Measurements from ENCODE around the gene KLHL7.
A peak's percentile ranks its signal among the peaks of the same experiment; 100 is the strongest.
"Not testable (repeated sequence)": the region's sequence is repeated elsewhere in the genome, so short reads cannot be mapped to it uniquely, and the experiment has no call there.

The KLHL7 gene

DNA sequence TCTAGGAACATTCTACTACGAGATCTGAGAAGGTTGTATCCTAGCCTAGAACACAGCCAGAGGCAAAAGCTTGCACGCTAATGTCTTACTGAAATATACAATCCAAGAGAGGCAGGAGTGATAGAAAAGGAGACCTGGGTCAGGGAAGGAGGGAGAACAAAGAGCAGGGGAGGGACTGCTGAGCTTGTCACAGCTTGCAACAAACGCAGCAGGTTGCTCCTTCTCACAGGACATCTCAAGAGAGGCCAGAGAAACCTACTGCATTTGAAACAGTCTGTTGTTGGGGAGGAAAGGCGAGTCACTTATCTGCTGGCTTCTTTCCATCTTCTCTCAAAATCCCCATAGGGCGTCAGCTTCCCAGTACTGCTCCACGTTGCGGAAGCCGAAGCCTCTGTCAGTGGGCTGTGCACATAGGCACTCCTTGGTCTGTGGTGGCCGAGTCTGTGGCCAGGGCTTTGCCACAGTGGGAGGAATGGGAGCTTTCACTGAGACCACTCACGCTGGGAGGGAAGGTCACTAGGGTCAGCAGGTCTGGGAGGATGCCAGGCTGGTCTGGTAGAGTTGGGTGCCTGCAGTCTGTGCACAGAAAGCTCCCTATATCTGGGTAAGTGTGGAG is 115.2 kb downstream of the KLHL7 start:
- DNase-seq, result no peak

DNA sequence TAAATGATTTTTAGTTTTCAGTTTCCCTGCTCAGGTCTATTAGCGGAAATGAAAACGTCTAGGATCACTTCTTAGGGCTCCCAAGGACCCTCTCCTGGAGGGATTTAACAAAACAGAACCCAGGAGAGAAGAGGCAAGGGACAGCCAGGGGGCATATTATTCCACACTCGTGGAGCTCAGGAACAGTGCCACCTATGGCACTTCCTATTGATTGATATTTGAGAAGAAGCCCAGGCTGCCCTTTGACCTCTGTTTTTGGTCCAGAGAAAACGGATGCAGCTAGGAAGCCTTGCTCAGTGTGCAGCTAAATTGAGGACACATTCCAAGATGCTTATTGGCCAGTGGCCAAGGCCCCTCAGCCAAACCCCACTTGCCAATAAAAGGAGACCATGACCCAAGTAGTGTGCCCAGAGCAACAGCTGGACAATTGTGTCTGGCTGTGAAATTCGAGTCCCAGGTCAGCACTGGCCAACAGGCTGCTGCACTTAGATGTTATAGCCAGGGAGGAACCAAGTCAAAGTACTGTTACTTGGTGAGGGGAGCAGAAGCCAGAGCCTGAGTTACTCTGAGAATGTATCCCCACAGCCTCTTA is 117.0 kb downstream of the KLHL7 start:
- no peak for DNase-seq

DNA sequence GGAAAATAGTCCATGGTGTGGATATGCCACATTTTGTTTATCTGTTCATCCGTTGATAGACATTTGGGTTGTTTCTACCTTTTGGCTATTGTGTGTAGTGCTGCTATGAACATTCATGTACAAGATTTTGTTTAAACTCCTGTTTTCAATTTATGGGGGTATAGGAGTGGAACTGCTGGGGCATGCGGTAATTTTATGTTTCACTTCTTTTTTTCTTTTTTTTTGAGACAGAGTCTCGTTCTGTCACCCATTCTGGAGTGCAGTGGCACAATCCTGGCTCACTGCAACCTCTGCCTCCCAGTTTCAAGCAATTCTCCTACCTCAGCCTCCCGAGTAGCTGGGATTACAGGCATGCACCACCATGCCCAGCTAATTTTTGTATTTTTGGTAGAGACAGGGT is 118.8 kb downstream of the KLHL7 start:
- DNase-seq, result not testable (repeated sequence)

DNA sequence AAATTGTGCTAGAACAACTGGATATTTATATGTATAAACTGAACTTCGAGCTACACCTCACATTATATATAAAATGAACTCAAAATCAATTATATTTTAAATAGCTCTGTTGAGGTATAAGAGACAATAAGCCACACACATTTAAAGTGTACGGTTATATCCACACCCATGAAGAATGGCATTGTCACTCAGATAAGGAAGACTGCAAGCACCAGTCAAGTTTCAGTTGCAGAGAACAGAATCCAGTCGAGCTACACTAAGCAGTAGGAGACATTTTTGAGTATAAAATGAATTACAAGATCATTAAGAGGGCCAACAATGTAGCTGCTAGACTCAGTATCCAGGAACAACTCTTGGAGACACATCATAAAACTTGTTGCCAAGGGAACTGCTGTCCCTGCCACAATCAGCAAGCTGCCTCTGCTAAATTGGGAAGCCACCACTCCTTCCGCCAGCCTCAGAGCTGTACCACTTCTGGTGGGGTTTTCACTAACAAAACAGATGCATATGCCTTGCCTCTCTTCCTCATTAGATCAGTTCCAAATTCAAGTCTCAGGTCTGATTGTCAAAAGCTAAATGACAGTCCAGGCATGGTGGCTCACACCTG is 121.4 kb downstream of the KLHL7 start:
- DNase-seq, result peak; percentile 58
